Loucy (cell line): ENCODE data around the gene LBHD2.
"Not testable (repeated sequence)": the region's sequence is repeated elsewhere in the genome, so short reads cannot be mapped to it uniquely, and the experiment has no call there.

ENCODE experiments used
- H2AFZ ChIP-seq: fragments of 200-600 bp; sonication (generic); 2 replicates; pipeline ENCODE4 v1.6.0; 2016; ENCODE audit warnings: antibody characterized with exemption, mild to moderate bottlenecking, low read length, moderate library complexity
- H3F3A ChIP-seq: fragments of 200-600 bp; 2 replicates; pipeline ENCODE4 v1.6.0; 2016; ENCODE audit warnings: antibody characterized with exemption, low read depth, mild to moderate bottlenecking
- H3K27me3 ChIP-seq: fragments of 200-600 bp; sonication (generic); 2 replicates; pipeline ENCODE4 v1.6.1; 2014; ENCODE audit warnings: low read length, mild to moderate bottlenecking; ENCODE audit not compliant: insufficient read depth, poor library complexity, severe bottlenecking
- H3K36me3 ChIP-seq: fragments of 200-600 bp; sonication (generic); 2 replicates; pipeline ENCODE4 v1.6.1; 2016; ENCODE audit warnings: low read length; ENCODE audit not compliant: insufficient read depth
- H3K4me1 ChIP-seq: fragments of 200-600 bp; sonication (generic); 2 replicates; pipeline ENCODE4 v1.5.1; 2014; ENCODE audit warnings: low read length, mild to moderate bottlenecking; ENCODE audit not compliant: insufficient read depth, poor library complexity, severe bottlenecking
- H3K4me2 ChIP-seq: fragments of 200-600 bp; sonication (generic); 2 replicates; pipeline ENCODE4 v1.6.0; 2014; ENCODE audit warnings: antibody characterized with exemption, low read length, low read depth, mild to moderate bottlenecking; ENCODE audit not compliant: poor library complexity, severe bottlenecking
- H3K4me3 ChIP-seq: fragments of 200-600 bp; sonication (generic); 2 replicates; pipeline ENCODE4 v1.5.1; 2014; ENCODE audit warnings: low read length, mild to moderate bottlenecking, mixed read lengths; ENCODE audit not compliant: poor library complexity, severe bottlenecking
- H3K79me2 ChIP-seq: fragments of 200-600 bp; sonication (generic); 2 replicates; pipeline ENCODE4 v1.6.1; 2014; ENCODE audit warnings: low read length; ENCODE audit not compliant: insufficient read depth
- H3K9ac ChIP-seq: fragments of 200-600 bp; sonication (generic); 2 replicates; pipeline ENCODE4 v1.6.0; 2014; ENCODE audit warnings: mild to moderate bottlenecking, low read depth, low read length, moderate library complexity; ENCODE audit not compliant: poor library complexity, severe bottlenecking
- H3K9me2 ChIP-seq: fragments of 200-600 bp; sonication (generic); replicated peaks from 2 replicates; pipeline ENCODE4 v1.6.1; 2016; ENCODE audit warnings: low read depth, low read length, mixed read lengths
- H3K9me3 ChIP-seq: fragments of 200-600 bp; sonication (generic); 2 replicates; pipeline ENCODE4 v1.6.1; 2014; ENCODE audit warnings: mild to moderate bottlenecking, antibody characterized with exemption, low read length, low read depth; ENCODE audit not compliant: insufficient read depth
- H4K20me1 ChIP-seq: fragments of 200-600 bp; sonication (generic); 2 replicates; pipeline ENCODE4 v1.6.0; 2014; ENCODE audit warnings: antibody characterized with exemption, low read length, mild to moderate bottlenecking; ENCODE audit not compliant: insufficient read depth, poor library complexity, severe bottlenecking
- EZH2phosphoT487 ChIP-seq: fragments of 200-600 bp; IDR thresholded peaks from 2 replicates; pipeline ENCODE4 v1.6.1; 2018; ENCODE audit warnings: antibody characterized with exemption, mild to moderate bottlenecking, moderate library complexity, borderline replicate concordance
- TF ChIP-seq, protein P1 (sequence below): fragments of 200-600 bp; sonication (generic); conservative IDR thresholded peaks from 2 replicates; pipeline ENCODE4 v1.5.1; 2014; ENCODE audit warnings: mild to moderate bottlenecking, antibody characterized with exemption, low read length

LBHD2 gene

DNA sequence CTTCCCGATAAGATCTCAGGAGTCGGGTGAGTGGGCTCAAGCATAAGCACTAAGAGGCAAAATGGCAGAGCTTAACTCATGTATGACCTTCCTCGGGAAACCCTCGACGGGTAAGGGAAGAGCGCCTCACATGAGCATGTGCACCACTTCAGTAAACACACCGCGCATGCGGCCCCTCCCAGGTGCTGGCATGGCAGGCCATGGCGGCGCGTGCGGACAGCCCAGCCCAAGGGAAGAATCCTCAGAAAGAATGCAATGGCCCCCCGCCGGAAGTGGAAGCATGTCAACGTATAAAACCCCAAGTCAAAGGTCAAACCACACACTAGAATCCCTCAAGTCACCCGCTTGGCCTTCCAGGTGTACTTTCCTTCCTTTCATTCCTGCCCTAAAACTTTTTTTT, 32.6 kb downstream of the LBHD2 start:
- Histone ChIP-seq H3K9ac (no peak overlapping the region), H3K27me3 (no peaks in the 10 kb centered on the region), H3K4me2 (no peak overlapping the region), H3K4me3 (no peak overlapping the region), H3K9me2 (no peaks in the 10 kb centered on the region), H3K4me1 (peaks cover 7% of the 10 kb centered on the region), H3K79me2 (no peaks in the 10 kb centered on the region), H3F3A (no peaks in the 10 kb centered on the region), H3K36me3 (no peaks in the 10 kb centered on the region), H4K20me1 (no peaks in the 10 kb centered on the region), H2AFZ (no peak overlapping the region), H3K9me3 (no peaks in the 10 kb centered on the region)
- TF ChIP-seq, protein P1, sequence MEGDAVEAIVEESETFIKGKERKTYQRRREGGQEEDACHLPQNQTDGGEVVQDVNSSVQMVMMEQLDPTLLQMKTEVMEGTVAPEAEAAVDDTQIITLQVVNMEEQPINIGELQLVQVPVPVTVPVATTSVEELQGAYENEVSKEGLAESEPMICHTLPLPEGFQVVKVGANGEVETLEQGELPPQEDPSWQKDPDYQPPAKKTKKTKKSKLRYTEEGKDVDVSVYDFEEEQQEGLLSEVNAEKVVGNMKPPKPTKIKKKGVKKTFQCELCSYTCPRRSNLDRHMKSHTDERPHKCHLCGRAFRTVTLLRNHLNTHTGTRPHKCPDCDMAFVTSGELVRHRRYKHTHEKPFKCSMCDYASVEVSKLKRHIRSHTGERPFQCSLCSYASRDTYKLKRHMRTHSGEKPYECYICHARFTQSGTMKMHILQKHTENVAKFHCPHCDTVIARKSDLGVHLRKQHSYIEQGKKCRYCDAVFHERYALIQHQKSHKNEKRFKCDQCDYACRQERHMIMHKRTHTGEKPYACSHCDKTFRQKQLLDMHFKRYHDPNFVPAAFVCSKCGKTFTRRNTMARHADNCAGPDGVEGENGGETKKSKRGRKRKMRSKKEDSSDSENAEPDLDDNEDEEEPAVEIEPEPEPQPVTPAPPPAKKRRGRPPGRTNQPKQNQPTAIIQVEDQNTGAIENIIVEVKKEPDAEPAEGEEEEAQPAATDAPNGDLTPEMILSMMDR, result no peak
- no peak for TF ChIP-seq EZH2phosphoT487

GRCh38 chr14:103117499-103117898, 33.5 kb downstream of the LBHD2 start:
- not testable (repeated sequence) for H3K36me3 ChIP-seq, H4K20me1 ChIP-seq, H3K27me3 ChIP-seq, H3K9me2 ChIP-seq, H3K9me3 ChIP-seq, H3K4me1 ChIP-seq, H3F3A ChIP-seq, H3K9ac ChIP-seq, H3K79me2 ChIP-seq, H3K4me3 ChIP-seq, H2AFZ ChIP-seq, H3K4me2 ChIP-seq

- TF ChIP-seq EZH2phosphoT487, result no peak
- TF ChIP-seq, protein P1, result no peak
Observed at GRCh38 chr14:103118018-103118662, 34.1 kb downstream of the LBHD2 start.

More at GRCh38 chr14:103118018-103118662, 34.1 kb downstream of the LBHD2 start:
- Histone ChIP-seq H3K9me2 (no peaks in the 10 kb centered on the region), H3K9ac (no peak overlapping the region), H3K4me3 (no peak overlapping the region), H3K79me2 (no peaks in the 10 kb centered on the region), H3K9me3 (no peaks in the 10 kb centered on the region), H2AFZ (no peak overlapping the region), H3K36me3 (no peaks in the 10 kb centered on the region), H4K20me1 (no peaks in the 10 kb centered on the region), H3K4me1 (no peaks in the 10 kb centered on the region), H3F3A (no peaks in the 10 kb centered on the region), H3K27me3 (no peaks in the 10 kb centered on the region), H3K4me2 (no peak overlapping the region)
